ENCODE measurements around the gene TCN2. TPM values are rescaled to one million over a fixed set of nuclear protein-coding genes. Genes with fewer than 3 reads are reported as not detected.
"Not testable (repeated sequence)": the region's sequence is repeated elsewhere in the genome, so short reads cannot be mapped to it uniquely, and the experiment has no call there.

Gene TCN2
- total RNA-seq, 1 experiment from 2014 or later: 26.6 TPM

DNA sequence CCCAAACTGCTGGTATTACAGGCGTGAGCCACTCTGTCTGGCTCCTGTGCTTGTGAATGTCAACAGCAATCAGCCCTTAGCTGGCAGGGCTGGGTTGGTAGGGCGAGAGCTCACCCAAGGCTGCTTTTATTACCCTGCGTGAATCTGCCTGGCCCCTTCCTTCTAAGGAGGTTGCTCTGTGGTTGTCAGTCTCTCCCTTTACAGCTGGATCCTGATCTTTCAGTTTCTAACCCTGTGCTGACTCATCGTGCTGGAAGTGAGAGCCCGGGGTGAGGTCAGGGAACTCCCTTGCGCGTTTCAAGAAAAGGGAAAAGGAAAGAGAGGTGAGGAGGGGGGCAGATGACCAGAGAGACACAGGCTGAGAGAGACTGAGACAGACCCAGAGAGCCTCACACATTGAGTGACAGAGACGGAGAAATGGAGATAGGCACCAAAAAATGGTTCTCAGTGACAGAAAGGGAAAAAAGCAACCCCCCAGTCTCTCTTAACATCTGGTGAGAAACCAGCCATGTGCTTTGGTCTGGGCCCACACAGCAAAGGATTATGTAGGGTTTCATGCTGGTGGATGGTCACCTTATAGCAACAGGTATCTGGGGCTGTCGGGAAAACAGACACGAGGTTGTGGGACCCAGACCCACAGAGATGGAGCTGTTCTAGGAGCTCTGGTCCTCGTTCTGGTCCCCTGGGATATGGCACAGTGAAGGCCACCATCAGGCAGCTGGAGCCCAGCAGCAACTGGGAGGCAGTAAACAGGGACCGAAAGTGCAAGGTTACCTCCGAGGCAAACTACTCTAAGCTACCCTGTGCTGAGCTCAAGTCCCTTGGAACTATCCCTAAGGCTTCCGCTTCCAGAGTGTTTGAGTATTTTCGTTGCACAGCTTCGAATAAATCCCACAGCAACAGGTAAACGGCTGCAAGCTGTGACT is 2.5 kb downstream of the TCN2 start:
- DNase-seq (ENCODE audit: low read depth): peak; percentile 91

DNA sequence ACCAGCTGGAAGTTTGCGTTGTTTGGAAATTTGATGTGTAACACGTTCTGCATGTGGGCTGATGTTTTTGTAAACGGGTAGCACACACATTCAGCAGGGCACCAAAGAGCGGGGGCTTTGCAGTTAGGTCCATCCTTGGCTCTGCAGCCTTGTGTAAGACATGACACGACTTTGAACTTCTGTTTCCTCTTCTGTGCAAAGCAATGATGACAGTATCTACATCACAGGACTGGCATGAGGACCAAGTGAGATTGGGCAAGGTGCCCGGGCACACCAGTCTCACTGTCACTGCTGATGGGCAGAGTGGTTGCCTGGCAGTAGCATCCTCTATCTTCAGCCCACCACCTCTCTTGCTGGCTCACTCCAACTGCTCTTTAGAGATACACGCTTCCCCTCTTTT is 3.3 kb downstream of the TCN2 start:
- DNase-seq (ENCODE audit: low read depth): no peak

DNA sequence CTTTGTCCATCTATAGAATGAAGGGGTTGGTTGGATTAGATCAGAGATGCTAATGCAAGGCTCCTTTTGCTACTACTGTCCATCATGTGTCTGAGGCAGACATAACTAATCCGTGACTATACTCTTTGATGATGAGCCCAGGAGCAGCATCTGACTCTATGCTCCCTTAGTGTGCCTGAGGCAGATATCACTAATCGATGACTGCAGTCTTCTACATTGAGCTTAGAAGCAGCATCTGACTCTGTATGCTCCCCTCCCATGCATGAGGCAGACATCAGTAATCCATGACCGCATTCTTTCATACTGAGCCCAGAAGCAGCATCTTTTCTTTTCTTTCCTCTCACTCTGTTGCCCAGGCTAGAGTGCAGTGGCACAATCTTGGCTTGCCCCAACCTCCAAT is 4.2 kb downstream of the TCN2 start:
- DNase-seq (ENCODE audit: low read depth): no peak

DNA sequence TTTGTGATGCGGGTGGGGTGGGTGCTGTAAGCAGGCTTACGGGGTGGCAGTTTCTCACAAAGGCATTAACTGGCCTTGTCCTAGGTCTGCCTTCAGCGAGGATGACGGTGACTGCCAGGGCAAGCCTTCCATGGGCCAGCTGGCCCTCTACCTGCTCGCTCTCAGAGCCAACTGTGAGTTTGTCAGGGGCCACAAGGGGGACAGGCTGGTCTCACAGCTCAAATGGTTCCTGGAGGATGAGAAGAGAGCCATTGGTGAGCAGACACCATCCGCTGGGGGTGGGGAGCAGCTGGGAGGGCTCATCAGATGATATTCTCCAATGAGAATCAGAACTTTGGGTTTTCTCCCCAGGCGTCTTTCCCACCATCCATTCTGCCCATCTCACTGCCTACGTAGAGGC is 5.8 kb downstream of the TCN2 start:
- no peak for DNase-seq (ENCODE audit: low read depth)

DNA sequence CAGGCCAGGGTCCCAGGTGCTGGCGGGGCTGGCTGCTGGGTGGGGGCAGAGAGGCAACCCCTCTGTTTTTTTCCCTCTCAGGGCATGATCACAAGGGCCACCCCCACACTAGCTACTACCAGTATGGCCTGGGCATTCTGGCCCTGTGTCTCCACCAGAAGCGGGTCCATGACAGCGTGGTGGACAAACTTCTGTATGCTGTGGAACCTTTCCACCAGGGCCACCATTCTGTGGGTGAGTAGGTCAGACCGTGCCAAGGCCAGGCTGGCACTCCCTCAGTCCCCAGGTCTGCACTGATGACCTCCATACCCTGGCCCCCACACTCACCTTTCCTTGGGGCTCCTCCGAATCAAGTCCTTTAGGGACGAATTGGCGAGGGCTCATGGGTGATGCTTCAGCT is 7.3 kb downstream of the TCN2 start:
- no peak for DNase-seq (ENCODE audit: low read depth)

DNA sequence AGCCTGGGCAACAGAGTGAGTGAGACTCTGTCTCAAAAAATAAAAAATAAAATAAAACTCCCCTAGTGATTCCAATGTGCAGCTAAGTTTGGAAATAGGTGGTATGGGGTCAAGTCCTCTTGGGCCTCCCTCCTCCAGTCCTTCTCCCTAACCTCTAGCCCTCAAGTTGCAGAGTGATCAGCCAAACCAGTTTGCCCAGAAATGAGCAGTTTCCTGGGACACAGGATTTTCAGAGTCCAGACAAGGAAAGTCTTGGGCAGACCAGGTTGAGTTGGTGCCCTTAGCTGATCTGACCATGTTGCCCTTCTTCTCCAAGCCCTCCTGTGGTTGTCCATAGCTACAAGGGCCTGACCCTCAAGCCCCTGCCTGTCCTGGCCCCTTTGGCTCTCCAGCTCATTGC is 7.9 kb downstream of the TCN2 start:
- no peak for DNase-seq (ENCODE audit: low read depth)

DNA sequence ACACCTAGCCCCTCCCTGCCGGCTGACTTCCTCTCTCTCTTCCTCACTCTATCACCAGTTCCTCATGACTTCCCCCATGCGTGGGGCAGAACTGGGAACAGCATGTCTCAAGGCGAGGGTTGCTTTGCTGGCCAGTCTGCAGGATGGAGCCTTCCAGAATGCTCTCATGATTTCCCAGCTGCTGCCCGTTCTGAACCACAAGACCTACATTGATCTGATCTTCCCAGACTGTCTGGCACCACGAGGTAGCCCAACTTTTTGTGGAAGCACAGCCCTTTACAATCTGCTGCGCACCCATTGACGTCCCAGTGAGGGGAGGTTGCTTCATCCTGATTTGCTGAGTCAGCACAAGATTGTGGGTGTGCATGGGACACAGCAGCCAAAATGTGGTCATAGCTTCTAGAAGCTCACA is 8.6 kb downstream of the TCN2 start:
- DNase-seq (ENCODE audit: low read depth): no peak

DNA sequence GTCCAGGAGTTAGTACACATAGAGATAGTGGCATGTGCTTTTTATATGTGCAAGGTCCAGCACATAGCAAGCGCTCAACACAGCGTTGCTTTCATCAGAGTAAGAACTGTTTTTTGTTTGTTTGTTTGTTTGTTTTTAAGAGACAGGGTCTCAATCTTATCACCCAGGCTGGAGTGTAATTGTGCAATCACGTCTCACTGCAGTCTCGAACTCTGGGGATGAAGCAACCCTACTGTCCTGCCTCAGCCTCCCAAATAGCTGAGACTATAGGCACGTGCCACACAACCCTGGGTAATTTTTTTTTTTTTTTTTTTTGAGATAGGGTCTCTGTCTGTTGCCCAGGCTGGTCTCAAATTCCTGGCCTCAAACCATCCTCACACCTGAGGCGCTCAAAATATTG is 10.8 kb downstream of the TCN2 start:
- DNase-seq (ENCODE audit: low read depth): no peak

DNA sequence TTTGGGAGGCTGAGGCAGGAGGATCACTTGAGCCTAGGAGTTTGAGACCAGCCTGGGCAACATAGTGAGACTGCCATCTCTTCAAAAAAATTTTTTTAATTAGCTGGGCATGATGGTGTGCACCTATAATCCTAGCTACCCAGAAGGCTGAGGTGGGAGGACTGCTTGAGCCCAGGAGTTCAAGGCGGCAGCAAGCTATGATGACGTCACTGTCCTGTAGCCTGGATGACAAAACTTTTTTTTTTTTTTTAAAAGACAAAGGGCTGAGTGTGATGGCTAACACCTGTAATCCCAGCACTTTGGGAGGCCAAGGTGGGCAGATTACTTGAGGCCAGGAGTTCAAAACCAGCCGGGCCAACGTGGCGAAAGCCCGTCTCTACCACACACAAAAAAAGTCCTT is 12.9 kb downstream of the TCN2 start:
- not testable (repeated sequence) for DNase-seq (ENCODE audit: low read depth)

DNA sequence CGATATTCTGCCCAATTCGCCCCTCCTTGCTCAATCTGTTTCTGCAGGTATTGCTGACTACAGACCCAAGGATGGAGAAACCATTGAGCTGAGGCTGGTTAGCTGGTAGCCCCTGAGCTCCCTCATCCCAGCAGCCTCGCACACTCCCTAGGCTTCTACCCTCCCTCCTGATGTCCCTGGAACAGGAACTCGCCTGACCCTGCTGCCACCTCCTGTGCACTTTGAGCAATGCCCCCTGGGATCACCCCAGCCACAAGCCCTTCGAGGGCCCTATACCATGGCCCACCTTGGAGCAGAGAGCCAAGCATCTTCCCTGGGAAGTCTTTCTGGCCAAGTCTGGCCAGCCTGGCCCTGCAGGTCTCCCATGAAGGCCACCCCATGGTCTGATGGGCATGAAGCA is 19.4 kb downstream of the TCN2 start:
- DNase-seq (ENCODE audit: low read depth): no peak

DNA sequence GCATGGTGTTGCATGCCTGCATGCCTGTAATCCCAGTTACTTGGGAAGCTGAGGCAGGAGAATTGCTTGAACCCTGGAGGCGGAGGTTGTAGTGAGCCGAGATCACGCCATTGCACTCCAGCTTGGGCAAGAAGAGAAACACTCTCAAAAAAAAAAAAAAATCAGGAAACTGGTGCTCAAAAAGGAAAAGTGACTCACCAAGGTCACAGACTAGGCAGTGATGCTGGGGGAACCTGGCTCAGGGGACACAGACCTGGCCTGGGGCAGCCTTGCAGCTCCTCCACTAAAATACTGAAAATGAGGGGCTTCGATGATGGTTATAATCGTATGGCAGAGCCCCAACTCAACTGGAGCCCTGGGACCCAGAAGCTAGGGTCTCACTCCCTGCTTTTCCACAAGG is 20.5 kb downstream of the TCN2 start:
- DNase-seq (ENCODE audit: low read depth): no peak

DNA sequence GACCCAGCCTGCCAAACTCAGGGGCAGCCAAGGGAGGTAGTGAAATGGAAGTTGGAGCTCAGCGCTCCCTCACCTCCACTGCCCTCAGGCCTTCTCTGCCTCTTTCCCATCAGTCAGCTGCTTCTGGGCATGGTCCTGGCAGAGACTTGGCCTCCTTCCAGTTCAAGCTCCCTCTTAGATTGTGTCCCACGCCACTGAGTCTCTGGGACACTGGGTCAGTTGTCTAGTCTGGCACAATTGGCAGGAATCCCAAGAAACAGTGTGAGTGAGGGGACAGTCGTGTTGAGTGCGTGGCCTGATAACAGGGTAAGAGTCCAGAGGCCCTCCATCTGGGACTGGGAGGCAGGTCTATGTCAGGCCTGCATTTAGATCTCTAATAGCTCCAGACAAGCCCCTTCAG is 21.5 kb downstream of the TCN2 start:
- no peak for DNase-seq (ENCODE audit: low read depth)

DNA sequence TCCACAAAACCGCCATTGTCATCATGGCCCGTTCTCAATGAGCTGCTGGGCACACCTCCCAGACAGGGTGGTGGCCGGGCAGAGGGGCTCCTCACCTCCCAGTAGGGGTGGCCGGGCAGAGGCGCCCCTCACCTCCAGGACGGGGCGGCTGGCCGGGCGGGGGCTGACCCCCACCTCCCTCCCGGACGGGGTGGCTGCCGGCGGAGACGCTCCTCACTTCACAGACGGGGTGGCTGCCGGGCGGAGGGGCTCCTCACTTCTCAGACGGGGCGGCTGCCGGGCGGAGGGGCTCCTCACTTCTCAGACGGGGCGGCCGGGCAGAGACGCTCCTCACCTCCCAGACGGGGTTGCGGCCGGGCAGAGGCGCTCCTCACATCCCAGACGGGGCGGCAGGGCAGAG is 24.5 kb downstream of the TCN2 start:
- not testable (repeated sequence) for DNase-seq (ENCODE audit: low read depth)

DNA sequence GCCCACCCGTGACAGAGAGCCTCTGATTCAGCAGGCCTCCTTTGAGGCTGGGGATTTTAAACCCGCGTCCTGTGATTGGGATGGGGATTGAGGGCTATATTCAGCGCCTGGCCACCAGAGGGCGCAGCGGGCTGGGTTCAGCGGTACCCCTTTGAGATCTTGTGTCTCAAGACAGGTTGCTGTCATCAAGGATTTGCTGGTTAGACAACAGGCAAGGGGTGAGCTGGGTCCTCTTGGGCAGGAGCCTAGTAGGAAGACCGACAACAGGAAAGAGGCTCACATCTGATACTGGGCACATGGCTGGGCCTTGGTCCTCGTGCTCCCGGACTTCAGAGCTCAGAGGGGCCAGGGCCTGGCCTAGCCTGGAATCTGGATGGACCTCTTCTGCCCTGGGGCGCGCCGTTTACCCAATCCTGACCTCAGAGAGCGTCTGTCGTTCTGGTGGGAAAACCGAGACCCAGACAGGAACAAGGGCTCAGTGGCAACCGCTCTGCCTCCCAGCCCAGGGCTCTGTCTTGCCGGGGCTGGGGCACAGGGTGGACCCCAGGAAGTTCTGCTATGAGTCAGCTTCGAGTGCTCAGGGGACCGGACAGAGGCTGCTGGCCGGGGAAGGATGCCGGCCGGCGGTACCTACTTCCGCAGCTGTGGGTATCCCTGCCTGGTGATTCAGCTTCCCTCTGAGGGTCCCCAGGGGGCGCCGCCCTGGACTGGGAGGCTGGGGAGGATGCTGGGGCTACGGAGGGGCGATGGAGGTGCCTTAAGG is 27.7 kb downstream of the TCN2 start:
- peak; percentile 88 for DNase-seq (ENCODE audit: low read depth)

DNA sequence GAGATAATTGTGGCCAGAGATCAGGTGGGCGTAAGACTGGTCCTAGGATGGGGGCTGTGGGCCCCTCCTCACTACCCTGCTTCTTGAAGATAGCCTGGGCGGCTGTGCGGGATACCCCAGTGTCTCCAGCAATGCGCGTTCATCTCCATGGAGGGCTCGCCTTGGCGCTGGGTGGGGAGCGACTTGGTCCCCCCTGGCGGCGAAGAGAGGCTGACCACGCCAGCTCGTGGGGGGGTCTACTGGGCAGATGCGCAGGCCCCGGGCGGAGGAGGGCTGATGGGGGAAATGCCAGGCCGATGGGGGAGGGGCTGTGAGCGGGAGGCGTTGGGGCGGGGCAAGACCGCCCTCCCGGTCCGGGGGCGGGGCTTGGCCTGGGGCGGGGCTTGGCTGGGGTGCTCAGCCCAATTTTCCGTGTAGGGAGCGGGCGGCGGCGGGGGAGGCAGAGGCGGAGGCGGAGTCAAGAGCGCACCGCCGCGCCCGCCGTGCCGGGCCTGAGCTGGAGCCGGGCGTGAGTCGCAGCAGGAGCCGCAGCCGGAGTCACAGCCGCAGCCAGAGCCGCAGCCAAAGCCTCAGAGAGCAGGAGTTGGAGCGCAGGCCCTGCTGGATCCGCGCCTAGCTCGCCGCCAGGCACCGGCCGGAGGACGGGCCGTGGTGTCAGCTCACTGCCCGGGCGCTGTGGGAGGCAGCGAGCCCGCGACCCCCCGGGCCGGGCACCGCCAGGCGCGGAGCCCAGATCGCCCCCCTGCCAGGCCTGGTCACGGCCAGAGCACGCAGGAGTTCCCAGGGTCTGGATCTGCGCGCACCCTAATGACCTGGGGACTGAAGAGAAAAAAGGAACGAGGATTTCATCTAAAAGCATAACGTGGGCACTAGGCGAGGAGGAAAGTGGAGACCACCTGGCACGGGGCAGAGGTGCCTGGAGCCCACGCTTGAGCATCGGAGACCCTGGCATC is 28.6 kb downstream of the TCN2 start, which contains the start of gene SLC35E4:
TSS of gene SLC35E4 (plus strand) at position 509 of the 953 bp plus-strand sequence. CDS start 670 bp downstream, outside the sequence.
- DNase-seq (ENCODE audit: low read depth): peak; percentile 89

DNA sequence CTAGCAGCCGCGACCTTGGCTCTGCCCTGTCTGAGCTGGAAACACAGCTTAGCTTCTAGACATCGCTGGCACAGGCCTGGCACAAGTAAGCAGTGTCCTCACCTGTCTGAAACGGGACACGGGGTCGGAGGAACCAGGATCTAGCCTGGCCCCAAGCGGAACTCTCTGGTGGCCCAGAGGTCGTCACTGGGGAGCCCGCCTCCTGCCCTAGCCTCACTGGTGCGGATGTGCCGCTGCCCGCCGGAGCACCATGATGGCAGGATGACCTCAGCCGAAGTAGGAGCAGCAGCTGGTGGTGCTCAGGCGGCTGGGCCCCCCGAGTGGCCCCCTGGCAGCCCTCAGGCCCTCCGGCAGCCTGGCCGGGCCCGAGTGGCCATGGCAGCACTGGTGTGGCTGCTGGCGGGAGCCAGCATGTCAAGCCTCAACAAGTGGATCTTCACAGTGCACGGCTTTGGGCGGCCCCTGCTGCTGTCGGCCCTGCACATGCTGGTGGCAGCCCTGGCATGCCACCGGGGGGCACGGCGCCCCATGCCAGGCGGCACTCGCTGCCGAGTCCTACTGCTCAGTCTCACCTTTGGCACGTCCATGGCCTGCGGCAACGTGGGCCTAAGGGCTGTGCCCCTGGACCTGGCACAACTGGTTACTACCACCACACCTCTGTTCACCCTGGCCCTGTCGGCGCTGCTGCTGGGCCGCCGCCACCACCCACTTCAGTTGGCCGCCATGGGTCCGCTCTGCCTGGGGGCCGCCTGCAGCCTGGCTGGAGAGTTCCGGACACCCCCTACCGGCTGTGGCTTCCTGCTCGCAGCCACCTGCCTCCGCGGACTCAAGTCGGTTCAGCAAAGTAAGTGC is 29.5 kb downstream of the TCN2 start:
- peak; percentile 29 for DNase-seq (ENCODE audit: low read depth)

DNA sequence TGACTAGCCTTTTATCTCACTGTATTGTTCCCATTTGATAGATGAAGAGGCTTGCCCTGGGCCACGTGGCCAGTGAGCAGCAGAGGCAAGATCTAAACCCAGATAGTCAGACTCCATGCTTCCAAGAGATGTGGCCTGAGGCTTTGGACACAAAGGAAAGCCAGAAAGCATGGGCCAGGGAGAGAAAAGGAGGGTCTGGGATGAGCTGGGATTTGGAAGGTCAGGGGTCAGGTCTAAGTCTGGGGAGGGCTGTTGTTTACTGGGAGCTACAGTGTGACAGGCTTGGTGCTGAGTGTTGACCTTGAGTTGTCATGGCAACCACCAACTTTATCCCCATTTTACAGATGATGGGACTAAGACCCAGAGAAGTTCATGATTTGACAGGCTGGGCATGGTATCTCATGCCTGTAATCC is 30.7 kb downstream of the TCN2 start:
- DNase-seq (ENCODE audit: low read depth): no peak

DNA sequence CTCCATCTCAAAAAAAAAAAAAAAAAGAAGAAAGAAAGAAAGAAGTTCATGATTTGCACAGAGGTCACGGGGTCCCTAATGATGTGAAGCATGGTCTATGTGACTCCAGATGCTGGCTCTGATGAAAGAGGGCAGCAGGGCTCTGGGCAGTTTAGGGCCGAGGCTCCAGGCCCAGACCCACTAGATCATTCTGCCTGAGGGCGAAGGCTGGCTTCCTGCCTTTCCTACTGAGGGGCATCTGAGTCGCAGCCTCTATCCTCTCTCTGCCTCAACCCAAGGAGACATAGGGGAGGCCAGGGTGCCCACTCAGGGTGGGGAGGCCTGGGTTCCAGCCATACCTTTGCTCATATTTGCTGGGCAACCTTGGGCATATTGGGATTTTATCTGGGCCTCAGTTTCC is 33.4 kb downstream of the TCN2 start:
- no peak for DNase-seq (ENCODE audit: low read depth)

DNA sequence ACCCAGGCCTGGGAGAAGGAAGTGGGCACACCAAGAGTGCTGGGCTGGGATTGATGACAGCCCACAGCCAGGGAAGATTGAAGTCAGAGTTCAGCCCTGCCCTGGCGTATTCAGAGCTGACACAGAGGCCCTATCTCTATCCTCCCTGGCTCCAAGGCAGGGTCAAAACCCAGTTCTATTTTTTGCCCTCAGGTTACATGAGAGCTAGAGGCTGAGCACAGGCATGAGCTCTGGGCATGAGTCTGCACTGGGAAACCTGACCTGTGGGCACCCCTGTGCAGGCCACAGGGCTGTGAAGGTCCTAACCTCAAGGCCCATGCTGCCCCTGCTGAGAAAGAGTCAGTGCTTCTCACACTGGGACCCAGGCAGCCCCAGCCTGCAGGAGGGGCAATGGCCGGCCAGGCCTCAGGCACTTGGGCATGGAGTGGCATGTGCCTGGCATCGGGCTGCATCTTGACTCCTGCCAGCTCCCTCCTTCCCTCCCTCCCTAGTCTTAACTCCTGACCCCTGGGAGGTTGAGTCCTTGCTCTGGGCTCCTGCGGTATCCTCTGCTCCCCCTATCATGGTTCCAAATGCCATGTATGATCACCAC is 34.0 kb downstream of the TCN2 start:
- no peak for DNase-seq (ENCODE audit: low read depth)

All from LHCN-M2 (cell line).